Panc1 (cell line): Measurements from ENCODE around the gene FAM163B. TPM values are rescaled to one million over a fixed set of nuclear protein-coding genes. Genes with fewer than 3 reads are reported as not detected.

ENCODE experiments used
- ATAC-seq: fragments of 200-7000 bp; cut with Tn5 transposase; 2 replicates; pipeline ENCODE4 v1.9.1; 2020; ENCODE audit warnings: mild to moderate bottlenecking, moderate library complexity
- BruUV-seq: library from RNA; stranded (reverse); fragments of 400-500 nt; replicated peaks from 2 replicates; lab custom pipeline; 2021; lab: Mats Ljungman, UMichigan
- CTCF ChIA-PET: fragments of 300-600 bp; sonication (Branson Sonifier 250); formaldehyde crosslinking; loops from one replicate; lab custom pipeline; 2022; ENCODE audit warnings: antibody characterized with exemption; lab: Charles Lee
- POLR2A ChIA-PET: fragments of 300-600 bp; sonication (Branson Sonifier 250); formaldehyde crosslinking; loops from one replicate; lab custom pipeline; 2022; ENCODE audit warnings: antibody characterized with exemption; lab: Charles Lee
- DNase-seq: peaks from one replicate; pipeline ENCODE4 v3.0.0-alpha.2; 2010; ENCODE audit warnings: low read depth, low spot score
- H3K27ac ChIP-seq: 2 replicates; pipeline ENCODE4 v1.5.1; 2011; ENCODE audit warnings: mild to moderate bottlenecking, low read length, inconsistent platforms
- H3K27me3 ChIP-seq: fragments of 200-500 bp; sonication (Bioruptor generic); 2 replicates; pipeline ENCODE4 v1.6.0; 2014; ENCODE audit warnings: low read length, inconsistent platforms; ENCODE audit not compliant: control insufficient read depth, insufficient read depth
- H3K36me3 ChIP-seq: fragments of 200-500 bp; sonication (Bioruptor generic); 2 replicates; pipeline ENCODE4 v1.5.1; 2014; ENCODE audit warnings: inconsistent platforms, mild to moderate bottlenecking, low read length, moderate library complexity; ENCODE audit not compliant: control insufficient read depth, insufficient read depth
- H3K4me1 ChIP-seq: 2 replicates; pipeline ENCODE4 v1.5.1; 2011; ENCODE audit warnings: inconsistent platforms, mild to moderate bottlenecking, low read length, moderate library complexity; ENCODE audit not compliant: control insufficient read depth, insufficient read depth
- H3K4me3 ChIP-seq, 2 experiments: 2 replicates each; pipeline ENCODE4 v1.5.1; 2011 to 2012; ENCODE audit warnings: low read depth in 2 of 2, low read length in 2 of 2, mild to moderate bottlenecking in 2 of 2, inconsistent platforms in 1 of 2, moderate library complexity in 1 of 2
- H3K9me3 ChIP-seq: fragments of 200-500 bp; sonication (Bioruptor generic); 2 replicates; pipeline ENCODE4 v1.5.1; 2014; ENCODE audit warnings: low read depth, mild to moderate bottlenecking, inconsistent platforms, low read length, moderate library complexity; ENCODE audit not compliant: control insufficient read depth, insufficient read depth
- CTCF ChIP-seq: fragments of 450-650 bp; IDR thresholded peaks from 2 replicates; pipeline ENCODE4 v1.5.1; 2017; ENCODE audit warnings: mild to moderate bottlenecking
- POLR2AphosphoS5 ChIP-seq: IDR thresholded peaks from 2 replicates; pipeline ENCODE4 v1.6.1; 2012; ENCODE audit warnings: mild to moderate bottlenecking, low read depth, low read length, moderate library complexity
- REST ChIP-seq, 2 experiments: IDR thresholded peaks; 2 replicates each; pipeline ENCODE4 v1.6.1; 2011 to 2012; ENCODE audit warnings: low read depth in 2 of 2, control low read depth in 1 of 2, low read length in 1 of 2, mild to moderate bottlenecking in 1 of 2, moderate library complexity in 1 of 2; ENCODE audit not compliant: insufficient read depth in 1 of 2
- SIN3A ChIP-seq: IDR thresholded peaks from 2 replicates; pipeline ENCODE4 v1.6.1; 2012; ENCODE audit warnings: low read depth, mild to moderate bottlenecking, low read length, moderate library complexity, borderline replicate concordance; ENCODE audit not compliant: insufficient read depth
- TCF7L2 ChIP-seq: IDR thresholded peaks from 2 replicates; pipeline ENCODE4 v1.6.1; 2011; ENCODE audit warnings: mild to moderate bottlenecking, low read depth, low read length, inconsistent platforms
- in situ Hi-C: cut with HindIII; loops from 2 replicates; pipeline ENCODE4 v1.10.0; 2016; ENCODE audit warnings: low sequenced_read_pairs, low pct_unique_long_range_greater_than_20kb
- intact Hi-C: fragments of 100-400 bp; cut with micrococcal nuclease; formaldehyde crosslinking; loops from one replicate; pipeline ENCODE4 v1.10.0; 2022; ENCODE audit not compliant: unreplicated experiment
- total RNA-seq: library from RNA; stranded (reverse); gene quantifications from one replicate; pipeline ENCODE4 v1.2.1, GENCODE V29; 2021; ENCODE audit not compliant: unreplicated experiment

FAM163B gene
- total RNA-seq, 1 experiment from 2014 or later = not detected

GRCh38 chr9:133615186-133615585 lies 6.0 kb upstream of the FAM163B start:
- ATAC-seq (no peak), DNase-seq (no peak)
- TF ChIP-seq SIN3A = no peak
- no peak for TF ChIP-seq CTCF
- no peak for TF ChIP-seq REST (IDR thresholded peaks at IDR 0.05; ENCODE audit: insufficient read depth in 1 of 2, low read depth in 2 of 2, low read length in 1 of 2)
- no peak for TF ChIP-seq TCF7L2
- no peak for TF ChIP-seq POLR2AphosphoS5
- Histone ChIP-seq H3K36me3 (no peaks in the 10 kb centered on the region), H3K27ac (no peak overlapping the region), H3K27me3 (peaks cover 8% of the 10 kb centered on the region), H3K9me3 (no peaks in the 10 kb centered on the region), H3K4me1 (no peaks in the 10 kb centered on the region), H3K4me3 (no peak overlapping the region)
- ChIA-PET POLR2A (no interaction called here), CTCF (no interaction called here)
- intact Hi-C loops = no loop called here
- in situ Hi-C loops = no loop called here
- no TSS peak for BruUV-seq

- BruUV-seq = no TSS peak
- Histone ChIP-seq H3K4me1 (no peaks in the 10 kb centered on the region), H3K9me3 (no peaks in the 10 kb centered on the region), H3K27me3 (peaks cover 7% of the 10 kb centered on the region), H3K27ac (no peak overlapping the region), H3K36me3 (no peaks in the 10 kb centered on the region), H3K4me3 (no peak overlapping the region)
- DNase-seq = no peak
- POLR2A ChIA-PET = no interaction called here
- in situ Hi-C loops = no loop called here
- intact Hi-C loops = no loop called here
- CTCF ChIA-PET = no interaction called here
- TF ChIP-seq SIN3A = no peak
- TF ChIP-seq CTCF = no peak
- TF ChIP-seq TCF7L2 = no peak
- no peak for TF ChIP-seq POLR2AphosphoS5
- TF ChIP-seq REST (IDR thresholded peaks at IDR 0.05; ENCODE audit: insufficient read depth in 1 of 2, low read depth in 2 of 2, low read length in 1 of 2) = no peak
- ATAC-seq = no peak
These were observed 5.5 kb upstream of the FAM163B start for GRCh38 chr9:133614678-133615077.
